GM18505 (cell line): Measurements from ENCODE around the gene PLEKHG4.

Experiments used
- ATAC-seq: cut with Tn5 transposase; IDR thresholded peaks from one replicate; pipeline ENCODE4 v1.9.1; 2021; ENCODE audit not compliant: unreplicated experiment
- POLR2A ChIP-seq: IDR thresholded peaks from 4 replicates; pipeline ENCODE4 v1.6.1; 2011; ENCODE audit warnings: borderline replicate concordance; ENCODE audit not compliant: insufficient read depth, insufficient read length; ENCODE audit errors: extremely low read depth

The PLEKHG4 gene

DNA sequence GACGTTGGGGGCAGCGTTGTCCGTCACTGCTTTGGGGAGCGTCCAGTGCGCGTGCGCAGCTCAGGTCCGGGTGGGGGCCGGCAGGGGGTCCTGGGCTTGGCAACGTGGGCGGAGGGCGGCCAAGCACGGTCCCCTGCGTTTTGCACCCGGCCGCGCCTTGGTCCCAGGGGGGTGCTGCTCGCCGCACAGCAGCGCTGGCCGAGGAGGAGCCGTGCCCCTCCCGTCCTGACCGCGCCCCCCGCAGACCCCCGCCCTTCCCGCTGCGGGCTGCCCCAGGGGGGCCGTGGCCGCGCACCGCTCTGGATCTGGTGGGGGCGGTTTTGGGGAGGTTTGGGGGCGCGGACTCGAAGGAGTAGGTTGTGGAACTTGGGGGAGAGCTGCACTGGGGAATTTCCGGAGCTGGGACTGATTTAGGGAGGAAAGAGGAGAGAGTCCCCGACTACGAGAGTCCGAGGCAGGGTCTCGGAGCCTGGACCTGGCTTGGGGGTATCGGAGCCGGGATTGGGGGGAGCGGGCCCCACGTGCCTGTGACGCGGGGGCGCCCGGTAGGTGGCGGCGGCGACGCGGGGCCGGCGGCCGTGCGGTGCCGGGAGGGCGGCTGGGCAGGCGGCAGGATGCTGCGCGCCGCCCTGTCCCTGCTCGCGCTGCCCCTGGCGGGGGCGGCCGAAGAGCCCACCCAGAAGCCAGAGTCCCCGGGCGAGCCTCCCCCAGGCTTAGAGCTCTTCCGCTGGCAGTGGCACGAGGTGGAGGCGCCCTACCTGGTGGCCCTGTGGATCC lies 30.7 kb upstream of the PLEKHG4 start, which contains the start of gene SLC9A5:
SLC9A5 (plus strand) TSS at position 579 of the 777 bp plus-strand sequence; CDS start at position 615, 36 bp downstream.
- peak; percentile 35 for TF ChIP-seq POLR2A
- no peak for ATAC-seq

DNA sequence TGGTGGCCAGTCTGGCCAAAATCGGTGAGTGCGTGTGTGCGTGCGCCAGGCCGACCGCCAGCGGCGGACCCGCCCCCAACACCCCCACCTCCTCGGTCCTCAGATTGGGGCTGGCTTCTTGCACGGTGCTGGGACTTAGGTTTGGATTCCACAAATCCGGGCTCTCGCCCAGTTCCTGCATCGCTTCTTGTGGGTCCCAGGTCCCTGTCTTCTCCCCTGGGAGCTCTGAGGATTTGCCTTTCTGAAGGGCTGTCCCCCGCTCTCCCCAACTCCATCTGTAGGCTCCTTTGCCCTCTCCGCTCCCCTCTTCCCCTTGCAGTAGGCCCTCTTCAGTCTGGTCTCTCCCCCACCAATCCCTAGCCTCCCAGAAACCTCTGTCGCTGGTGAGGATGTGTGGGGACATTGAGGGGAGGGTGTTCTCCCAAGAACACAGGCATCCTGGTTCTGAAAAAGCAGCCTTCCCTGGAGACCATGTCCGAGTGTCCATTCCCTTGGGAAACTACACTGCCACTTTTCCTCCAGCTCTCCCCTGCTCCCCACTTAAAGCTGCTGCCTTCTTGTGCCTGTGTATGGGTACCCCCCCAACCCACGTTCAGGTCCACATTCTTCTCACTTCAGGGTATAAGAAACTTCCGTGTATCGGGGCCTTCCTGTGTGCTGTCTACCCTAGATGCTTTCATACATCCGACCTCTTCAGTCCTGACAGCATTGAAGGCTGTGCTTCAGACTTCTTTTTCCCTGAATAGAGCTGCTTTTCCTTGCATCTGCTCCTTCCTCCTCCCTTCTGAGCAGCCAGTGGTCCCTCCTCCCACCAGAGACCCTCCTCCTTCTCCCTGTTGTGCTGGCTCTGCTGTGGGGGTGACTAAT lies 29.9 kb upstream of the PLEKHG4 start:
- ATAC-seq = no peak
- no peak for TF ChIP-seq POLR2A

GRCh38 chr16:67250045-67250327 lies 29.3 kb upstream of the PLEKHG4 start:
- ATAC-seq = no peak
- TF ChIP-seq POLR2A = no peak

DNA sequence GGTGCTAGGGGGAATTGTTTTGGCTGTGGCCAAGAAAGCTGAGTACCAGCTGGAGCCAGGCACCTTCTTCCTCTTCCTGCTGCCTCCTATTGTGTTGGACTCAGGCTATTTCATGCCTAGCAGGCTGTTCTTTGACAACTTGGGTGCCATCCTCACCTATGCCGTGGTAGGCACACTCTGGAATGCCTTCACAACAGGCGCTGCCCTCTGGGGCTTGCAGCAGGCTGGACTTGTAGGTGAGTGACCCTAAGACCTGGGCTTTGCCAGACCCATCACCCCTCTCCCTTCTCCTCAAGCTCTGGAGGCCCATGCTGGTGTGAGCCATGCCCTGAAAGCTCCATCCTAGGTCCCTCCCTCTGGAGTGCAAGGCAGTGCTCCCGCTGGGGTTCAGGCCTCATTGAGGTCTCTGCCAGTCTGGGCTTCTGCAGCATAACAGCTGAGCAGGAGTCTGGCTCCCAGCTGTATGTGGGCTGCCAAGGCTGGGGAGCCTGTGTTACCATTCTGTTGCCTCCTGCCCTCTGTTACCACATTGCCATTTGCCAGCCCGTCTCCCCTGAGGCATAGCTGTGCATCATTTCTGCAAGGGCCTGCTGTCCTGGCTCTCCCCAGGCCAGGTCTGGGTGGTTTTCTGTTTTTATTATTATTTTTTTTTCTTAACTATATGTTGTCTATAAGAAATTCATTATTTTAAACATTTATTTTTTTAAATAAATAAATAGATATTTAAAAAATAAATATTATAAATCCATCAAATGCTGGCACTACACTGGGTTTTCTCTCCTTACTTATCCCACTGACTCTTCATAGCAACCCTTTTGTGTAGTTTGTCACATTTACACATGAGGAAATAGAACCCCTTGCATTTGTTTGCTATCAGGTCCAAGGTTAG lies 26.5 kb upstream of the PLEKHG4 start:
- TF ChIP-seq POLR2A = no peak
- no peak for ATAC-seq

DNA sequence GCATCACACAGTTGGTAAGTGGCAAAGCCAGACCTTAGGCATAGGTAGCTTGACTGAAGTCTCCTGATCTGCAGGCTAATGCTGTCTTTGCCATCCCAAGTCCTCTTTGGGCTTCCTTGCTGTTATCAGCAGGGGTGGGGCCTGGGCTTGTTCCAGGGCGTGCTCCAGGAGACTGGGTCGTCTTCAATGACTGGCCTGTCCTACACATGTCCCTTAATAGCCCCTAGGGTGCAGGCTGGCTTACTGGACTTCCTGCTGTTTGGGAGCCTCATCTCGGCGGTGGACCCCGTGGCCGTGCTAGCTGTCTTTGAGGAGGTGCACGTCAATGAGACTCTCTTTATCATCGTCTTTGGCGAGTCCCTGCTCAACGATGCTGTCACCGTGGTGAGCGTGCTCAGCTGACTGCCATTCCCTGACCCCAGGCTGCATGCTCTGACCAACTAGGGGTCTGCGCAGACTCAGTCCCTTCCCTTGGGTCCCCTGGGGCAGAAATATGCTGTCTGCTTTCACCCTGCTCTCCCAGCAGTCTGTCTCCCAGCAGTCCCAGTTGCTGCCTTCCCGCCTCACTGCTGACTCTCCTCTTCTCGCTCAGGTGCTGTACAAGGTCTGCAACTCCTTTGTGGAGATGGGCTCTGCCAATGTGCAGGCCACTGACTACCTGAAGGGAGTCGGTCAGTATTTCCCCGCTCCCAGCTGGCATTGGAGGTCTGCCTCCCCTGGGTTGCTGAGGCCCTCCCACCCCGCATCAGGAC lies 24.4 kb upstream of the PLEKHG4 start:
- no peak for TF ChIP-seq POLR2A
- no peak for ATAC-seq

DNA sequence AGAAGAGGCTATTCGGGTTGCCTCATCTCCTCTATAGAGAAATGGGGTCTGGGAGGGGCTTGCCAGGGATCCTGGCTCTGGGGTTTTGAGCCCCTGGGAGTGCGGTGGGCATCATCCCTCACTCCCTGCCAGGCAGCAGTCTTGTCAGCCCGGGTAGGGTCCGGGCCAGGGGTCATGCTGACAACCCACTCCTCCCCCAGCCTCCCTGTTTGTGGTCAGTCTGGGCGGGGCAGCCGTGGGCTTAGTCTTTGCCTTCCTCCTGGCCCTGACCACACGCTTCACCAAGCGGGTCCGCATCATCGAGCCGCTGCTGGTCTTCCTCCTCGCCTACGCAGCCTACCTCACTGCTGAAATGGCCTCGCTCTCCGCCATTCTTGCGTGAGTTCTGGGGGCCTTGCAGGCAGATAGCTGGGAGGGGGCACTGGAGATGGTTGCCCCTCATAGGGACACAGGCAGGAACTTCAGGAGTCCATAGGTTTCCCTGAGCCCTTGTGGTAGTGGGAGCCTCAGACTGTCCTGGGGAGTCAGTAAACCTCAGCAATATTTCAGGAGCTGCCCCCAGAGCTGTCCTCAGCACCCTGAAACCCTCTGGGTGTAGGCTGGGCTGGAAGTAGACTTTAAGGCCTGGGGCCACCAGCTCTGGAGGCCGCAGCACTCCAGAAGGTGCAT lies 23.6 kb upstream of the PLEKHG4 start:
- ATAC-seq = no peak
- TF ChIP-seq POLR2A = no peak

- no peak for ATAC-seq
- TF ChIP-seq POLR2A = no peak
Measured at GRCh38 chr16:67256701-67257230, 22.6 kb upstream of the PLEKHG4 start.

- ATAC-seq = no peak
- no peak for TF ChIP-seq POLR2A
Measured at GRCh38 chr16:67257486-67258160, 21.7 kb upstream of the PLEKHG4 start.

DNA sequence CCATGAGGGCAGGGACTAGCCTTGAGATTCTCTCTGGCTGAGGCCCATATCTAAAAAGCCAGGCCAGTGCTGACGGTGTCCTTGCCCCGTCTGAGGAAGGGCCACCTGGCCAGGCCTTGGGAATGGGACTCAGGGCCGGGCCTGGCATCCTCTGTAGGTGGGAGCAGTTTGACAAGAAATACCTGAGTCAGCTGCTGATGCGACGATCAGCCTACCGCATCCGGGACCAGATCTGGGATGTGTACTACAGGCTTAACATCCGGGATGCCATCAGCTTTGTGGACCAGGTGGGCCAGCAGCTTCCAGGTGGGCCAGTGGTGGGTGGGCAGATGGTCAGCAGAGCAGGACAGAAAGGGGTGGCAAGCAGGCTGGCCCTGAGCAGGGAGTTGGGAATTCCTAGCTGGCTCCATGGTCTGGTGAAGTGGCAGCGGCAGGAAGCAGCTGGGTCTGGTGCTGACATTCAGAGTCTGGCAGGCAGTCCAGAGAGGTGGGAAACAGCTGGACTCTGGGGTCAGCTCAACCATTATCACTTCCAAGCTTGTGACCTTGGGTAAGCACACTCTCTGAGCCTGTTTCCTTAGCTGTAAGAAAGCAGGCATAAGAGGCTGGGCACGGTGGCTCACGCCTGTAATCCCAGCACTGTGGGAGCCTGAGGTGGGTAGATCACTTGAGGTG lies 21.0 kb upstream of the PLEKHG4 start:
- no peak for ATAC-seq
- TF ChIP-seq POLR2A = no peak

DNA sequence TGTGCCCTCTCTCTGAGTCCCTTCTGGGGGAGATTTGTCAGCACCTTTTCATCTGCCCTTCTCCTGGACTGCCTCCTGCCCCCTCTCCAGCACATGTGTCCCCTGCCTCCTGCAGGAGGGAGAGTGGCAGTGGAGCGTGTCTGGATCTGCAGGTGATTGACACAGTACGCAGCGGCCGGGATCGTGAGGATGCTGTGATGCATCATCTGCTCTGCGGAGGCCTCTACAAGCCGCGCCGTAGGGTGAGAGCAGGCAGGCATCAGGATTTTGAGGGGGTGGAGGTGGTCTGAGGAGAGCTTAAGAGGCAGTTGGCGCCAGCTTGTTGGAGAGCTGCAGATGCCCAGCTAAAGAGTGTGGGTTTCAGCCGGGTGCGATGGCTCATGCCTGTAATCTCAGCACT lies 19.6 kb upstream of the PLEKHG4 start:
- no peak for TF ChIP-seq POLR2A
- no peak for ATAC-seq
